ENCODE results near the gene POU2F2. TPM values are rescaled to one million over a fixed set of nuclear protein-coding genes. Genes with fewer than 3 reads are reported as not detected.

The POU2F2 gene
- total and polyA plus RNA-seq, 10 donors: 22.3 to 67.4 (median 40.0) TPM

- DNase-seq: no peak
- Histone ChIP-seq H3K27ac (no peak overlapping the region), H3K4me3 (no peak overlapping the region), H3K4me1 (peaks cover 4 to 43% (median 35%) of the 10 kb centered on the region in 6 donors), H3K36me3 (peaks cover 0 to 92% (median 53%) of the 10 kb centered on the region in 6 donors), H3K27me3 (replicated peaks in 1 of 7) (peaks cover 0 to 7% (median 0%) of the 10 kb centered on the region in 7 donors), H3K9me3 (no peaks in the 10 kb centered on the region)
- 87 to 94% (median 90%) methylated on average over 23 to 36 of the region's 36 CpGs for WGBS, 5 donors
- peak in 1 of 3 donors; percentile 62 for TF ChIP-seq POLR2AphosphoS5 (IDR thresholded peaks at IDR 0.05)
- TF ChIP-seq POLR2A (IDR thresholded peaks at IDR 0.05): no peak
- no peak for TF ChIP-seq CTCF (IDR thresholded peaks at IDR 0.05 in 8 of 11, conservative IDR thresholded peaks at IDR 0.05 in 3 of 11)
- intact Hi-C loops (cut with DNase I; ENCODE audit: low total_unique reads): no loop called here
Observed at GRCh38 chr19:42095142-42095813, 37.0 kb downstream of the POU2F2 start.

GRCh38 chr19:42093926-42094325 is 38.3 kb downstream of the POU2F2 start:
- no peak for TF ChIP-seq POLR2A (IDR thresholded peaks at IDR 0.05)
- no peak for TF ChIP-seq POLR2AphosphoS5 (IDR thresholded peaks at IDR 0.05)
- no peak for TF ChIP-seq CTCF (IDR thresholded peaks at IDR 0.05 in 8 of 11, conservative IDR thresholded peaks at IDR 0.05 in 3 of 11)
- Histone ChIP-seq H3K27me3 (replicated peaks in 1 of 7) (peaks cover 0 to 7% (median 0%) of the 10 kb centered on the region in 7 donors), H3K36me3 (peaks cover 0 to 87% (median 44%) of the 10 kb centered on the region in 6 donors), H3K4me1 (peaks cover 9 to 57% (median 43%) of the 10 kb centered on the region in 6 donors), H3K4me3 (no peak overlapping the region), H3K27ac (peak overlapping the region in 3 of 8 donors; percentile 50 to 83 (median 79)), H3K9me3 (no peaks in the 10 kb centered on the region)
- intact Hi-C loops (cut with DNase I; ENCODE audit: low total_unique reads): no loop called here
- DNase-seq: no peak
- WGBS, 5 donors: 70 to 84% (median 80%) methylated on average over 4 of the region's 4 CpGs

- WGBS, 5 donors: 71 to 85% (median 78%) methylated on average over 4 of the region's 4 CpGs
- Histone ChIP-seq H3K27me3 (replicated peaks in 1 of 7) (peaks cover 0 to 7% (median 0%) of the 10 kb centered on the region in 7 donors), H3K9me3 (no peaks in the 10 kb centered on the region), H3K4me1 (peaks cover 13 to 61% (median 47%) of the 10 kb centered on the region in 6 donors), H3K4me3 (no peak overlapping the region), H3K36me3 (peaks cover 0 to 82% (median 40%) of the 10 kb centered on the region in 6 donors), H3K27ac (peak overlapping the region in 3 of 8 donors; percentile 50 to 83 (median 79))
- no peak for DNase-seq
- intact Hi-C loops (cut with DNase I; ENCODE audit: low total_unique reads): no loop called here
- TF ChIP-seq POLR2AphosphoS5 (IDR thresholded peaks at IDR 0.05): peak in 1 of 3 donors; percentile 24
- no peak for TF ChIP-seq CTCF (IDR thresholded peaks at IDR 0.05 in 8 of 11, conservative IDR thresholded peaks at IDR 0.05 in 3 of 11)
- no peak for TF ChIP-seq POLR2A (IDR thresholded peaks at IDR 0.05)
Observed at GRCh38 chr19:42093505-42093904, 38.7 kb downstream of the POU2F2 start.

GRCh38 chr19:42092350-42092749 is 39.9 kb downstream of the POU2F2 start:
- peak; percentile 82 for DNase-seq
- 21 to 39% (median 34%) methylated on average over 5 of the region's 5 CpGs for WGBS, 5 donors
- Histone ChIP-seq H3K36me3 (peaks cover 0 to 71% (median 31%) of the 10 kb centered on the region in 6 donors), H3K4me1 (peaks cover 17 to 71% (median 55%) of the 10 kb centered on the region in 6 donors), H3K27ac (peak overlapping the region in 7 of 8 donors; percentile 51 to 83 (median 76)), H3K4me3 (peak overlapping the region in 1 of 8 donors; percentile 9), H3K27me3 (replicated peaks in 1 of 7) (peaks cover 0 to 7% (median 0%) of the 10 kb centered on the region in 7 donors), H3K9me3 (no peaks in the 10 kb centered on the region)
- intact Hi-C loops (cut with DNase I; ENCODE audit: low total_unique reads): no loop called here
- TF ChIP-seq POLR2A (IDR thresholded peaks at IDR 0.05) (no peak), POLR2AphosphoS5 (IDR thresholded peaks at IDR 0.05) (peak; percentile 49 to 92 (median 80)), CTCF (IDR thresholded peaks at IDR 0.05 in 8 of 11, conservative IDR thresholded peaks at IDR 0.05 in 3 of 11) (peak in 10 of 11 experiments; percentile 39 to 72 (median 66))
